ENCODE data around the gene PLCXD1. TPM values are rescaled to one million over a fixed set of nuclear protein-coding genes. Genes with fewer than 3 reads are reported as not detected.
"Not testable (repeated sequence)": the region's sequence is repeated elsewhere in the genome, so short reads cannot be mapped to it uniquely, and the experiment has no call there.

Gene PLCXD1
- total RNA-seq, 1 donor from 2014 or later = 25.7 TPM

GRCh38 chrX:300334-300733 lies 19.2 kb downstream of the PLCXD1 start:
- Histone ChIP-seq H3K9ac (no peak overlapping the region), H4K20me1 (ENCODE audit: low read depth) (no peaks in the 10 kb centered on the region), H3K4me3 (no peak overlapping the region), H3K4me1 (no peaks in the 10 kb centered on the region), H3F3A (ENCODE audit: low read depth) (peaks cover 24% of the 10 kb centered on the region), H2AFZ (replicated peaks) (no peak overlapping the region), H3K27ac (no peak overlapping the region), H3K4me2 (no peak overlapping the region), H3K36me3 (peaks cover 8% of the 10 kb centered on the region), H3K27me3 (no peaks in the 10 kb centered on the region), H3K9me3 (ENCODE audit: low read depth) (no peaks in the 10 kb centered on the region), H3K79me2 (ENCODE audit: low read depth) (no peaks in the 10 kb centered on the region)
- no peak for DNase-seq (ENCODE audit: low spot score)
- Mint-ChIP-seq H3K4me1 (no peaks in the 10 kb centered on the region), H3K27ac (no peak overlapping the region), H3K9me3 (no peaks in the 10 kb centered on the region), H3K36me3 (peaks cover 34% of the 10 kb centered on the region), H3K27me3 (ENCODE audit: insufficient read depth, low read depth) (peaks cover 3% of the 10 kb centered on the region), H3K4me3 (no peak overlapping the region)
- TF ChIP-seq EZH2phosphoT487 (IDR thresholded peaks at IDR 0.05) (no peak), CTCF (IDR thresholded peaks at IDR 0.05) (no peak), EZH2 (IDR thresholded peaks at IDR 0.05) (no peak)

- H3K9ac ChIP-seq = no peak overlapping the region
- H3K27me3 ChIP-seq = no peaks in the 10 kb centered on the region
- no peaks in the 10 kb centered on the region for H4K20me1 ChIP-seq (ENCODE audit: low read depth)
- Mint-ChIP-seq H3K4me3 (no peak overlapping the region), H3K9me3 (no peaks in the 10 kb centered on the region), H3K27me3 (ENCODE audit: insufficient read depth, low read depth) (peaks cover 3% of the 10 kb centered on the region), H3K27ac (no peak overlapping the region), H3K36me3 (peaks cover 29% of the 10 kb centered on the region), H3K4me1 (no peaks in the 10 kb centered on the region)
- H3K4me3 ChIP-seq = no peak overlapping the region
- no peaks in the 10 kb centered on the region for H3K79me2 ChIP-seq (ENCODE audit: low read depth)
- H3K9me3 ChIP-seq (ENCODE audit: low read depth) = no peaks in the 10 kb centered on the region
- H3K4me1 ChIP-seq = no peaks in the 10 kb centered on the region
- peaks cover 42% of the 10 kb centered on the region for H3F3A ChIP-seq (ENCODE audit: low read depth)
- TF ChIP-seq EZH2phosphoT487 (IDR thresholded peaks at IDR 0.05) (no peak), CTCF (IDR thresholded peaks at IDR 0.05) (no peak), EZH2 (IDR thresholded peaks at IDR 0.05) (no peak)
- DNase-seq (ENCODE audit: low spot score) = no peak
- no peak overlapping the region for H3K4me2 ChIP-seq
- no peak overlapping the region for H3K27ac ChIP-seq
- peaks cover 18% of the 10 kb centered on the region for H3K36me3 ChIP-seq
- no peak overlapping the region for H2AFZ ChIP-seq (replicated peaks)
Observed at GRCh38 chrX:302975-303374, 21.8 kb downstream of the PLCXD1 start.

GRCh38 chrX:305781-306613 lies 24.8 kb downstream of the PLCXD1 start:
- H3K4me3 Mint-ChIP-seq; H3K4me2 ChIP-seq; H4K20me1 ChIP-seq (ENCODE audit: low read depth); H3K4me1 ChIP-seq; H3K79me2 ChIP-seq (ENCODE audit: low read depth); H3K9ac ChIP-seq; H3K4me1 Mint-ChIP-seq; H3K27ac ChIP-seq; H3K27me3 ChIP-seq; H3K27me3 Mint-ChIP-seq (ENCODE audit: insufficient read depth, low read depth); H3K4me3 ChIP-seq; H2AFZ ChIP-seq (replicated peaks); DNase-seq (ENCODE audit: low spot score); H3K27ac Mint-ChIP-seq; H3K9me3 ChIP-seq (ENCODE audit: low read depth); H3K9me3 Mint-ChIP-seq: not testable (repeated sequence)
- peaks cover 16% of the 10 kb centered on the region for H3K36me3 ChIP-seq
- peaks cover 26% of the 10 kb centered on the region for H3K36me3 Mint-ChIP-seq
- peaks cover 42% of the 10 kb centered on the region for H3F3A ChIP-seq (ENCODE audit: low read depth)

GRCh38 chrX:306614-307251 lies 25.6 kb downstream of the PLCXD1 start:
- Histone ChIP-seq H3F3A (ENCODE audit: low read depth) (peaks cover 42% of the 10 kb centered on the region), H3K36me3 (peaks cover 16% of the 10 kb centered on the region)
- peaks cover 24% of the 10 kb centered on the region for H3K36me3 Mint-ChIP-seq

More at GRCh38 chrX:306614-307251, 25.6 kb downstream of the PLCXD1 start:
- not testable (repeated sequence) for H3K27me3 ChIP-seq; H3K9me3 Mint-ChIP-seq; H3K27ac Mint-ChIP-seq; H3K4me3 Mint-ChIP-seq; H3K79me2 ChIP-seq (ENCODE audit: low read depth); H3K27ac ChIP-seq; H3K9me3 ChIP-seq (ENCODE audit: low read depth); H3K4me1 Mint-ChIP-seq; H4K20me1 ChIP-seq (ENCODE audit: low read depth); H3K27me3 Mint-ChIP-seq (ENCODE audit: insufficient read depth, low read depth); H3K4me3 ChIP-seq; H3K4me1 ChIP-seq; H3K9ac ChIP-seq; H3K4me2 ChIP-seq; DNase-seq (ENCODE audit: low spot score); H2AFZ ChIP-seq (replicated peaks)

Measured in neural progenitor cell (in vitro differentiated cells).